ENCODE measurements around the gene AK9.

- TF ChIP-seq GATA2 (IDR thresholded peaks at IDR 0.05; ENCODE audit: low read depth, low read length) (no peak), GATA3 (IDR thresholded peaks at IDR 0.05; ENCODE audit: low read depth, low read length) (no peak)
Measured at GRCh38 chr6:109690737-109691621, at the start of gene AK9, which contains the start of gene FIG4.
